DOHH2 (cell line): Measurements from ENCODE around the gene RABL6.

Experiments used
- H3F3A ChIP-seq: fragments of 200-600 bp; sonication (generic), shearing (Covaris generic); 2 replicates; pipeline ENCODE4 v1.6.0; 2016; ENCODE audit warnings: antibody characterized with exemption, mild to moderate bottlenecking; ENCODE audit not compliant: control insufficient read depth, insufficient read depth
- H3K27ac ChIP-seq: fragments of 200-600 bp; sonication (generic); 2 replicates; pipeline ENCODE4 v1.5.1; 2014; ENCODE audit warnings: low read depth, mild to moderate bottlenecking, low read length, moderate library complexity
- H3K27me3 ChIP-seq: fragments of 200-600 bp; sonication (generic); 2 replicates; pipeline ENCODE4 v1.6.1; 2014; ENCODE audit warnings: mild to moderate bottlenecking, low read length, mixed read lengths; ENCODE audit not compliant: control insufficient read depth
- H3K36me3 ChIP-seq: fragments of 200-600 bp; sonication (generic); 2 replicates; pipeline ENCODE4 v1.6.1; 2014; ENCODE audit warnings: mild to moderate bottlenecking, low read length, moderate library complexity, mixed read lengths; ENCODE audit not compliant: control insufficient read depth
- H3K4me1 ChIP-seq: fragments of 200-600 bp; sonication (generic); 2 replicates; pipeline ENCODE4 v1.6.1; 2014; ENCODE audit warnings: mild to moderate bottlenecking, low read length, mixed read lengths; ENCODE audit not compliant: control insufficient read depth
- H3K4me2 ChIP-seq: fragments of 200-600 bp; sonication (generic); 2 replicates; pipeline ENCODE4 v1.6.0; 2014; ENCODE audit warnings: mild to moderate bottlenecking, low read length, moderate library complexity
- H3K4me3 ChIP-seq: fragments of 200-600 bp; sonication (generic); 2 replicates; pipeline ENCODE4 v1.5.1; 2014; ENCODE audit warnings: mild to moderate bottlenecking, low read length, mixed read lengths
- H3K79me2 ChIP-seq: fragments of 200-600 bp; sonication (generic); 2 replicates; pipeline ENCODE4 v1.6.1; 2014; ENCODE audit warnings: mild to moderate bottlenecking, low read length, mixed read lengths; ENCODE audit not compliant: control insufficient read depth
- H3K9me2 ChIP-seq: fragments of 200-600 bp; sonication (generic); replicated peaks from 2 replicates; pipeline ENCODE4 v1.6.1; 2014; ENCODE audit warnings: mild to moderate bottlenecking, low read length, mixed read lengths; ENCODE audit not compliant: control insufficient read depth
- H3K9me3 ChIP-seq: fragments of 200-600 bp; sonication (generic); 2 replicates; pipeline ENCODE4 v1.6.1; 2014; ENCODE audit warnings: antibody characterized with exemption, low read length, mixed read lengths; ENCODE audit not compliant: control insufficient read depth, insufficient read depth
- H4K20me1 ChIP-seq: fragments of 200-600 bp; sonication (generic); 2 replicates; pipeline ENCODE4 v1.6.0; 2014; ENCODE audit warnings: low read depth, mild to moderate bottlenecking, antibody characterized with exemption, low read length, moderate library complexity; ENCODE audit not compliant: control insufficient read depth, insufficient read depth
- CTCF ChIP-seq: fragments of 200-600 bp; sonication (generic); IDR thresholded peaks from one replicate; pipeline ENCODE4 v1.5.1; 2014; ENCODE audit warnings: antibody characterized with exemption, mild to moderate bottlenecking, low read depth, low read length; ENCODE audit not compliant: poor library complexity, severe bottlenecking
- EZH2phosphoT487 ChIP-seq: fragments of 200-600 bp; sonication (generic); IDR thresholded peaks from 2 replicates; pipeline ENCODE4 v1.6.1; 2017; ENCODE audit warnings: borderline replicate concordance, mild to moderate bottlenecking, antibody characterized with exemption, low read length, moderate library complexity, mixed read lengths

The RABL6 gene

GRCh38 chr9:136774416-136775045 is 33.2 kb upstream of the RABL6 start:
- Histone ChIP-seq H4K20me1 (no peaks in the 10 kb centered on the region), H3K4me1 (peaks cover 13% of the 10 kb centered on the region), H3K4me3 (no peak overlapping the region), H3K9me3 (peaks cover 14% of the 10 kb centered on the region; the same call in 1 of the 2 replicates), H3F3A (no peaks in the 10 kb centered on the region), H3K36me3 (peaks cover 2% of the 10 kb centered on the region; the same call in 1 of the 2 replicates), H3K79me2 (no peaks in the 10 kb centered on the region), H3K9me2 (no peaks in the 10 kb centered on the region), H3K4me2 (no peak overlapping the region), H3K27me3 (peaks cover 13% of the 10 kb centered on the region), H3K27ac (no peak overlapping the region)
- TF ChIP-seq EZH2phosphoT487 (no peak), CTCF (no peak)

DNA sequence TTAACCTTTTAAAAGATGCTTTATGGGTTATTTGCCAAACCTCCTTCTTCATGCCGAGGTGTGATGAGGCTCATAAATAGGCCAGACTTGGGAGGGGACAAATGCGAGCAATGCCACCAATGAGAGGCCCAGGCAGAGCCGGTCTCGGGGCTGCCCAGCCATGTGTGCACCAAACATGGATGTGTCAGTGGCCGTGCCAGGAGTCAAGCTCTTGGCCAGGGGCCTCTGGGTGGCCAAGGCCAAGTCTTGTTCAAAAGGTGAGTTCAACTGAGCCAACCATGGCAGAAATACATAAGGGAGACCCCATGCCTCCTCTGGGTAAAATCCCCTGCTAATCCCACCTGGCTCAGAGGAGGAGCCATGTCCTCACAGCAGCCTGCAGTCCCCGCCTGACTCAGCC is 32.6 kb upstream of the RABL6 start:
- peaks cover 14% of the 10 kb centered on the region; the same call in 1 of the 2 replicates for H3K9me3 ChIP-seq
- H3K79me2 ChIP-seq: no peaks in the 10 kb centered on the region

GRCh38 chr9:136776947-136777346 is 30.8 kb upstream of the RABL6 start:
- TF ChIP-seq CTCF: no peak
- TF ChIP-seq EZH2phosphoT487: no peak
- Histone ChIP-seq H3K9me3 (peaks cover 14% of the 10 kb centered on the region; the same call in 1 of the 2 replicates), H3K79me2 (no peaks in the 10 kb centered on the region), H3K4me1 (peaks cover 9% of the 10 kb centered on the region), H3K4me2 (no peak overlapping the region), H3K4me3 (no peak overlapping the region), H3K9me2 (no peaks in the 10 kb centered on the region), H3K36me3 (peaks cover 2% of the 10 kb centered on the region; the same call in 1 of the 2 replicates), H3K27me3 (peaks cover 17% of the 10 kb centered on the region), H4K20me1 (no peaks in the 10 kb centered on the region), H3F3A (no peaks in the 10 kb centered on the region), H3K27ac (no peak overlapping the region)

More for the DNA sequence above, 32.6 kb upstream of the RABL6 start:
- H3K4me1 ChIP-seq: peaks cover 9% of the 10 kb centered on the region
- H4K20me1 ChIP-seq: no peaks in the 10 kb centered on the region
- H3K9me2 ChIP-seq: no peaks in the 10 kb centered on the region
- H3K4me2 ChIP-seq: no peak overlapping the region
- no peak overlapping the region for H3K27ac ChIP-seq
- peaks cover 2% of the 10 kb centered on the region; the same call in 1 of the 2 replicates for H3K36me3 ChIP-seq
- TF ChIP-seq CTCF (no peak), EZH2phosphoT487 (no peak)
- H3K27me3 ChIP-seq: peaks cover 16% of the 10 kb centered on the region
- no peak overlapping the region for H3K4me3 ChIP-seq
- H3F3A ChIP-seq: no peaks in the 10 kb centered on the region
